ENCODE measurements around the gene ZFR2. TPM values are rescaled to one million over a fixed set of nuclear protein-coding genes. Genes with fewer than 3 reads are reported as not detected.

ZFR2 gene
- total and polyA plus RNA-seq, 10 of the 15 experiments (the other 5 are each of a cell fraction or from before 2014, with no cell fraction given), result 0.18 TPM; not detected in 9

- Histone ChIP-seq H3K9me3 (replicated peaks; ENCODE audit: control insufficient read depth, insufficient read depth, low read length) (no peaks in the 10 kb centered on the region), H3K27ac (ENCODE audit: control insufficient read depth, insufficient read depth) (no peak overlapping the region), H3K36me3 (ENCODE audit: control insufficient read depth in 2 of 2, insufficient read depth in 2 of 2, low read length in 1 of 2) (no peaks in the 10 kb centered on the region), H3K27me3 (replicated peaks in 1 of 2; ENCODE audit: control insufficient read depth in 2 of 2, insufficient read depth in 2 of 2, low read length in 1 of 2) (peaks cover 3 to 5% of the 10 kb centered on the region in 2 experiments; a peak in 2 of 4 replicates), H3K4me2 (ENCODE audit: control insufficient read depth, insufficient read depth) (no peak overlapping the region), H3K4me3 (no peak overlapping the region), H4K20me1 (ENCODE audit: control insufficient read depth, insufficient read depth) (no peaks in the 10 kb centered on the region), H2AFZ (ENCODE audit: control insufficient read depth, low read depth, low read length) (no peak overlapping the region), H3K9ac (ENCODE audit: control insufficient read depth, insufficient read depth, low read length) (no peak overlapping the region), H3K4me1 (ENCODE audit: control insufficient read depth, insufficient read depth, low read length) (no peaks in the 10 kb centered on the region), H3K79me2 (ENCODE audit: control insufficient read depth, insufficient read depth, low read length) (no peaks in the 10 kb centered on the region)
- in situ Hi-C loops (cut with MboI) (no loop called here), intact Hi-C loops (cut with micrococcal nuclease; ENCODE audit: unreplicated experiment) (no loop called here)
- FAIRE-seq, result no peak
- ChIA-PET CTCF (no interaction called here), POLR2A (no interaction called here), RAD21 (ENCODE audit: unreplicated experiment) (no interaction called here), SMC1A (ENCODE audit: uncharacterized antibody, unreplicated experiment) (no interaction called here)
- WGBS (ENCODE audit: insufficient coverage, insufficient replicate concordance, low lambda C conversion rate, missing lambda C conversion rate), result 31% methylated on average over 6 of the region's 6 CpGs
- no peak for ATAC-seq
- no peak for DNase-seq (ENCODE audit: low read depth, low spot score)
- BruUV-seq (replicated peaks), result no TSS peak
- TF ChIP-seq PKNOX1 (IDR thresholded peaks at IDR 0.05) (no peak), ETV6 (conservative IDR thresholded peaks at IDR 0.05 in 1 of 2, IDR thresholded peaks at IDR 0.05 in 1 of 2; ENCODE audit: borderline replicate concordance in 1 of 2, low read depth in 1 of 2) (no peak), CBFB (IDR thresholded peaks at IDR 0.05; ENCODE audit: low read depth) (no peak), WRNIP1 (IDR thresholded peaks at IDR 0.05; ENCODE audit: borderline replicate concordance, low read depth, low read length) (no peak), CREM (IDR thresholded peaks at IDR 0.05; ENCODE audit: low read depth) (no peak), SIN3A (IDR thresholded peaks at IDR 0.05; ENCODE audit: low read depth, low read length) (no peak), STAT3 (IDR thresholded peaks at IDR 0.05; ENCODE audit: low read depth, low read length) (no peak), RAD21 (IDR thresholded peaks at IDR 0.05; ENCODE audit: insufficient read depth, low read depth, low read length) (no peak), ZBED1 (IDR thresholded peaks at IDR 0.05; ENCODE audit: borderline replicate concordance) (no peak), FOXM1 (IDR thresholded peaks at IDR 0.05; ENCODE audit: low read depth, low read length) (no peak), JUNB (IDR thresholded peaks at IDR 0.05) (no peak)
Measured at GRCh38 chr19:3882041-3882384, 13.2 kb upstream of the ZFR2 start.
